Thyroid gland (tissue), 4 donors: ENCODE results near the gene DOK7. TPM values are rescaled to one million over a fixed set of nuclear protein-coding genes. Genes with fewer than 3 reads are reported as not detected.
"Not testable (repeated sequence)": the region's sequence is repeated elsewhere in the genome, so short reads cannot be mapped to it uniquely, and the experiment has no call there.

Source experiments
- DNase-seq, 2 donors: peaks; one replicate each; pipeline ENCODE4 v3.0.0-alpha.2; 2019
- H3K27ac ChIP-seq, 3 donors: fragments of 200-600 bp; sonication (generic); 1 replicate in 2 of 3; 2 replicates in 1 of 3; pipeline ENCODE4 v1.5.1; 2016 to 2019; ENCODE audit warnings: mild to moderate bottlenecking in 1 of 3, moderate library complexity in 1 of 3
- H3K27me3 ChIP-seq: fragments of 200-600 bp; sonication (generic); one replicate; pipeline ENCODE4 v1.5.1; 2019
- H3K36me3 ChIP-seq, 2 donors: fragments of 200-600 bp; sonication (generic); one replicate each; pipeline ENCODE4 v1.5.1; 2016 to 2019
- H3K4me1 ChIP-seq, 2 donors: fragments of 200-600 bp; sonication (generic); one replicate each; pipeline ENCODE4 v1.5.1; 2017 to 2019
- H3K4me3 ChIP-seq, 3 donors: fragments of 200-600 bp; sonication (generic); replicated peaks in 1 of 3; 1 replicate in 2 of 3; 2 replicates in 1 of 3; pipeline ENCODE4 v1.5.1; 2016; ENCODE audit warnings: mild to moderate bottlenecking in 1 of 3
- H3K9me3 ChIP-seq: fragments of 200-600 bp; sonication (generic); one replicate; pipeline ENCODE4 v1.5.1; 2017
- CTCF ChIP-seq, 6 experiments: fragments of 200-600 bp in 3 of 6; fragments of 450-650 bp in 3 of 6; sonication (generic) in 3 of 6; IDR thresholded peaks; one replicate each; pipeline ENCODE4 v1.5.1; 2016 to 2019; ENCODE audit warnings: antibody characterized with exemption in 6 of 6, mild to moderate bottlenecking in 2 of 6, inconsistent platforms in 1 of 6, moderate library complexity in 1 of 6
- POLR2A ChIP-seq, 2 donors: fragments of 450-650 bp; IDR thresholded peaks; one replicate each; pipeline ENCODE4 v1.6.1; 2017; ENCODE audit warnings: antibody characterized with exemption in 2 of 2, mild to moderate bottlenecking in 2 of 2, moderate library complexity in 1 of 2
- WGBS, 2 donors: methylation state at CpG; one replicate each; pipeline ENCODE4 v1.1.5; 2017; 5-methylcytosine and 5-hydroxymethylcytosine counted together
- intact Hi-C: fragments of 100-400 bp; cut with DNase I; formaldehyde crosslinking; loops from one replicate; pipeline ENCODE4 v1.15.1; 2023
- total RNA-seq, 4 donors: library from RNA; depleted of rRNA; stranded (reverse); fragments of >200 nt; gene quantifications; one replicate each; pipeline ENCODE4 v1.2.3, GENCODE V29; 2016

Gene DOK7
- total RNA-seq, 4 donors from 2014 or later: 0.25 to 2.7 (median 0.52) TPM

GRCh38 chr4:3508542-3508941 lies 45.4 kb downstream of the DOK7 start:
- Histone ChIP-seq H3K9me3 (no peaks in the 10 kb centered on the region), H3K27me3 (no peaks in the 10 kb centered on the region), H3K4me3 (no peak overlapping the region), H3K4me1 (no peaks in the 10 kb centered on the region), H3K36me3 (peaks cover 29 to 35% of the 10 kb centered on the region in 2 donors), H3K27ac (no peak overlapping the region)
- WGBS, 2 donors: 86 to 87% methylated on average over 10 of the region's 10 CpGs
- intact Hi-C loops: no loop called here
- no peak for TF ChIP-seq POLR2A (IDR thresholded peaks at IDR 0.05)
- TF ChIP-seq CTCF (IDR thresholded peaks at IDR 0.05): no peak
- no peak for DNase-seq

DNA sequence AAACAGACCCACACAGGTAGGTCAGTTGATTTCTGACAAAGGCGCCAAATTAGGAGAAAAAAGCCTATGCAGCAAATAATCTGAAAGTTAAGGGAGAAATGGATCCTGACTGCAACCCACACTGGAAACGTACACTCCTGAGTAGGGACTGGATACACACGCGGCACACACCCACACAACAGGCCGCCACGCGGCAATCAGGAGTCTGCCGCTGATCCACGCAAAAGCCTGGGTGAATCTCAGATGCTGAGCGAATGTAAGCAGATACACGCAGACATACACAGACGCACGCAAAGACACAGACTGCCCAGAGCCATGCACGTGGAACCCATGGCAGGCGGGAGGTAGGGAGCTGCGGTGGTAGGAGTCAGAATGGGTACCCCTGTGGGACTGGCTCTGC lies 47.4 kb downstream of the DOK7 start:
- Histone ChIP-seq H3K27ac (no peak overlapping the region), H3K9me3 (no peaks in the 10 kb centered on the region), H3K4me1 (no peaks in the 10 kb centered on the region), H3K36me3 (peaks cover 45 to 48% of the 10 kb centered on the region in 2 donors), H3K4me3 (no peak overlapping the region), H3K27me3 (no peaks in the 10 kb centered on the region)
- WGBS, 2 donors: 90 to 96% methylated on average over 16 of the region's 16 CpGs
- intact Hi-C loops: no loop called here
- DNase-seq: no peak
- TF ChIP-seq POLR2A (IDR thresholded peaks at IDR 0.05) (no peak), CTCF (IDR thresholded peaks at IDR 0.05) (no peak)

- no peak overlapping the region for H3K4me3 ChIP-seq
- no peak for DNase-seq
- H3K36me3 ChIP-seq: peaks cover 51 to 55% of the 10 kb centered on the region in 2 donors
- no peaks in the 10 kb centered on the region for H3K27me3 ChIP-seq
- H3K4me1 ChIP-seq: no peaks in the 10 kb centered on the region
- no peak overlapping the region for H3K27ac ChIP-seq
- no peak for TF ChIP-seq CTCF (IDR thresholded peaks at IDR 0.05)
- TF ChIP-seq POLR2A (IDR thresholded peaks at IDR 0.05): no peak
- intact Hi-C loops: no loop called here
- WGBS, 2 donors: 98 to 100% methylated on average over 6 of the region's 6 CpGs
- H3K9me3 ChIP-seq: no peaks in the 10 kb centered on the region
These were observed 48.1 kb downstream of the DOK7 start for GRCh38 chr4:3511187-3511586.

GRCh38 chr4:3511601-3512000 lies 48.5 kb downstream of the DOK7 start:
- H3K27ac ChIP-seq, H3K4me1 ChIP-seq, H3K27me3 ChIP-seq, DNase-seq, H3K4me3 ChIP-seq, H3K9me3 ChIP-seq, intact Hi-C loops: not testable (repeated sequence)
- peaks cover 53 to 59% of the 10 kb centered on the region in 2 donors for H3K36me3 ChIP-seq
- 82 to 94% methylated on average over 6 to 15 of the region's 27 CpGs for WGBS, 2 donors

DNA sequence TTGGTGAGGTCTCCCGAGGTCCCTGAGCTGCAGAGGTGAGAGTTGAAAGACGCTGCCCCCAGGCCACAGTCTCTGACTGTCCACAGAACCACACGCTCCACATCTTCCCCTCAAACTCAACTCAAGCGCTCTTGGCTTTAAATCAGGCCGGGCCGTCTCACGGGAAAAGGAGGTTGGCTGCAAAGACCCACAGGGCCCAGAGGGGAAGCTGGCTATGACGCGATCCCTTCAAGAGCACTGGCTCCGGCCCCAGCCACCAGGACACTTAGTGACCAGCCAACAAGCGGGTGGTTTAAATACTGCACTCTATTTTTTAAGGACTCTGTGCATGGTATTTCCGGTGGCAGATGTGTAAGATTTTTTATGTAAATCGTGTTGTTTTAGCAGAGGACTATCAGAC lies 49.2 kb downstream of the DOK7 start:
- Histone ChIP-seq H3K36me3 (peaks cover 55 to 60% of the 10 kb centered on the region in 2 donors), H3K27ac (no peak overlapping the region), H3K4me1 (no peaks in the 10 kb centered on the region), H3K27me3 (no peaks in the 10 kb centered on the region), H3K9me3 (no peaks in the 10 kb centered on the region), H3K4me3 (no peak overlapping the region)
- TF ChIP-seq CTCF (IDR thresholded peaks at IDR 0.05): no peak
- WGBS, 2 donors: 84 to 89% methylated on average over 13 of the region's 13 CpGs
- intact Hi-C loops: no loop called here
- DNase-seq: no peak

DNA sequence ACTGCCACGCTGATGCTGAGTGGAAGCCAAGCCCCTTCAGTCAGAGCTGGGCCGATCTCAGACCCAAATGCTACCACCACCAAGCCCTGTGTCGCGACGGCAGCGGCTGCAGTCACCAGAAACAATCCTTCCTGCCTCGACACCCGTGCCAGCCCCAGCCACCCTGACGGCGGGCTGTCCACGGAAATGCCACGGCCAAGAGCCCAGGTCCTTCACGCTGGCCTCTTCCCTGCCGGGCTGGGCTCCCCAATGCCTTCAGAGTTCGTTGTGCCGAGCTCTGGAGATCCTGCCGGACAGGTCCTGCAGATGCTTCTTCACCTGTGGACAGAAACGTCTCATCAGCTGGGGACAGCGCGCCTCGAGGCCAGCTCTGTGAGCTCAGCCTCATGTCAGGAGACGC lies 49.6 kb downstream of the DOK7 start:
- DNase-seq: no peak
- Histone ChIP-seq H3K27ac (no peak overlapping the region), H3K27me3 (no peaks in the 10 kb centered on the region), H3K4me3 (no peak overlapping the region), H3K9me3 (no peaks in the 10 kb centered on the region), H3K4me1 (no peaks in the 10 kb centered on the region), H3K36me3 (peaks cover 60 to 64% of the 10 kb centered on the region in 2 donors)
- WGBS, 2 donors: 92 to 96% methylated on average over 10 to 22 of the region's 22 CpGs
- no peak for TF ChIP-seq CTCF (IDR thresholded peaks at IDR 0.05)
- no peak for TF ChIP-seq POLR2A (IDR thresholded peaks at IDR 0.05)
- intact Hi-C loops: no loop called here
